Activated CD8-positive, alpha-beta memory T cell treated with anti-CD3 and anti-CD28 coated beads, Interleukin-2, amount 50 U/mL, for 24 hours (primary cell): ENCODE measurements around the gene PTPRK.

Experiments
- DNase-seq: peaks from one replicate; pipeline ENCODE4 v3.0.0-alpha.2; 2020; ENCODE audit errors: extremely low read depth

Gene PTPRK

DNA sequence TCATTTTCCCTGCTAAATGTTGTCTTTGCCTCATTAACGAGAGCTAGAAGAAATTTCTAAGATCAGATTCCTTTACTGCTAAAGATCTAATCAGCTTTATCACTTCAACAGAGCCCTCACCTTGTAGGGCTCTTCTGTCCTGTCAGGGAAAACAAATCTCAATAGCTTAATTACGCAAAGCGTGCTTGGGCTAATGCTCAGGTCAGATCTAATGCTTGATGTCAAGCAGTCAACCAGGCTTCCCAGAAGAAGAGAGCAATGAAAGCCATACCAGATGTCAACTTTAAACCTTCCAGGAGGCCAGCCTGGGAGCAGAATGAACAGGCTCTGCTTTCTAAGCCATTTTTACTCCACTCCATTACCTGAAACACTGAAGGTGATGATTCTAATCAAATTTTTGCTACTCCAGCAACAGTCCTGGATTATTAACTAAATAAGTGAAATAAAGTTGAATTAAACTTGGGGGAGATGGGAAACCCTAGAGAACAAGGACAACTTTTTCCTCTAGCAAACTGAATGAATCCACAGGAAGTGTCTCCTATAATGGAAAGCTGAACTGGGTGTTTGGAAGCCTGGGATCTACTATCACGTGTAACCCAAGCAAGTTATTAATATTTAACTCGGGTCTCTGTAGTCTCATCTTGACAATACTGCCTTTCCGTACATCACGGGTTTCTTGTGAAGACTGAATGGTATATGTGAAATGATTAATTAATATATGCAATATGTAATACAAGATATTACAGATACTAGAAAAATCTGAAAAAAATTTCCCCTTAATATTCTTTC, 273.7 kb downstream of the PTPRK start:
- no peak for DNase-seq

- DNase-seq = no peak
Measured at GRCh38 chr6:128244751-128245405, 275.5 kb downstream of the PTPRK start.

DNA sequence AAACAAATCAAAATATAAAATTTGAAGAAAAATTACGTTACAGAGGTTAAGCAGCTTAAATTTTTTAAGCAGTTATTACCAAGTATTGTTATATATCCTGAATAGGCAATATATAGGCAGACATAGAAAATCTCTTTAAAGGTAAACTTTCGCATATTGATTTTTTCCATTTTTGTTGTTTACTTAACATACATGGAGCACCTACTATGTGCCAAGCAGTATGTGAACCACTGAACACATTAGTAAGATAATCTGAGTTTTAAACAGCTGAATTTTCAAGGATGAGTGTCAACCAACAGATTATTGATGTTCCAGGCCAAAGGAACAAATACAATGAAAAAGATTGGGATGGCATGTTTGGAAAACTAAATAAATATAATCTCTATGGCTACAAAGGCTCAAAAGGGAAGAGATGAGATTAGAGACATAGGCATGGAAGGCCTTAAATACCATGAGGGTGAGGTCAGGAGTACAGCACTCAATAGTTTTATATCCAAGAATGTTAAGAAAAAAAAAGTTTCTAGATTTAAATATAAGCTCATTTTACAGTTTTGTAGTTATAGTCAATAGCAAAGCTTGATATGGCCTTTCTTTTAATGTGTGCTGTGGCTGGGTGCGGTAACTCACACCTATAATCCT, 277.5 kb downstream of the PTPRK start:
- DNase-seq = no peak

DNA sequence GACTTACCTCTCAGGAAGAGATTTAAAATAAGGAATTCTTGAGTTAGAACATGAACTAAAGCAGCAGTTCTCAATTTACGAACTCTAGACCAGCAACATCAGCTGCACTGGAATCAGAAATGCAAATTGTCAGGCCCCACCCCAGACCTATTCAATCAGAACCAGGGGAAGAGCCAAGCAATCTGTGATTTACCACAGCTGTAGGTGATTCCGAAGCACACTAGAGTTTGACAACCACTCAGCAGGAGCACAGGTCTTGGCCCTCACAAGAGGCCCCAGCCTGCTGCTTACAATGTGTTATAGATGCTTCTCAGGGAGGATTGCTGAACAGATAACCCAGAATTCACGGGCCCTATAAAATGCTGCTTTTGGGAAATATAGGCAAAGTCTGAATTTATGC, 279.2 kb downstream of the PTPRK start:
- no peak for DNase-seq

DNA sequence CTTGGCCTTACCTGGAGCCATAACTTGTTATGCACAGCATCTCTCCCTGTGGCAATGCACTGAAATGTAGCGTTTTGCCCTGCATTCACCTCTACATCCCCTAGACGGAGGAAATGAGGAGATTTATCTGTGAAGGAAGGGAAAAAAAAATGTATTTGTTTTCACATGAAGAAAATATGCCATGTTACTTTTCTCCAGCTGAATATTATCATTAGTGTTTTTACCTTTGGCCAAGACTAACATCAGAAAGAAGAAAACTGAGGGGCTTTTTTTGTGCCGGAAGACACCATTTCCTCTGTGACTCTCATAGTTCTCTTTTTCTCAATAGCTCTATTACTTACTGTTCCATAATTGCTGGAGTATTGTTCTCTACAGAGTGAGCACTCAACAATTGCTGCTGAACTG, 280.4 kb downstream of the PTPRK start:
- no peak for DNase-seq

- no peak for DNase-seq
Measured at GRCh38 chr6:128239146-128239545, 281.3 kb downstream of the PTPRK start.

- no peak for DNase-seq
Measured at GRCh38 chr6:128238225-128238624, 282.2 kb downstream of the PTPRK start.

- DNase-seq = no peak
Measured at GRCh38 chr6:128235556-128235955, 284.8 kb downstream of the PTPRK start.

- no peak for DNase-seq
Measured at GRCh38 chr6:128233531-128233930, 286.9 kb downstream of the PTPRK start.

- DNase-seq = no peak
Measured at GRCh38 chr6:128230267-128230989, 290.0 kb downstream of the PTPRK start.

DNA sequence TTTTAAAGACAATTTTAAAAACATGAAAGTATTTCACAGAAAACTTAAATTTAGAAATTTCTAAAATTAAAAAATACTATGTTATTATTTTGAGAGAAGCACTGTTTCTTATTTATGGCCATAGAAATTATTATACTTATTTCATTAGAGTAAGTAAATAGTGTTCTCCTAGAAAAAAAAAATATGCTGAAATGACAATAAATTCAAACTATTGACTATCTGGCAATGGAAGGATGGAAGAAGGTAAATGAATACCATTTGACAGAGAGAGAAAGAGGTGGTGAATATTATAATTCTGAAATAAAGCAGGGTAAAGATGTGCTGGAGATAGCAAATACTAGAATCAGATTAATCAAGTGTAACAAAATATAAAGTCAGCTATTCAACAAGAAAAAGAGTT, 294.8 kb downstream of the PTPRK start:
- no peak for DNase-seq

- DNase-seq = no peak
Measured at GRCh38 chr6:128216917-128217316, 303.5 kb downstream of the PTPRK start.

- DNase-seq = no peak
Measured at GRCh38 chr6:128209771-128210170, 310.6 kb downstream of the PTPRK start.

DNA sequence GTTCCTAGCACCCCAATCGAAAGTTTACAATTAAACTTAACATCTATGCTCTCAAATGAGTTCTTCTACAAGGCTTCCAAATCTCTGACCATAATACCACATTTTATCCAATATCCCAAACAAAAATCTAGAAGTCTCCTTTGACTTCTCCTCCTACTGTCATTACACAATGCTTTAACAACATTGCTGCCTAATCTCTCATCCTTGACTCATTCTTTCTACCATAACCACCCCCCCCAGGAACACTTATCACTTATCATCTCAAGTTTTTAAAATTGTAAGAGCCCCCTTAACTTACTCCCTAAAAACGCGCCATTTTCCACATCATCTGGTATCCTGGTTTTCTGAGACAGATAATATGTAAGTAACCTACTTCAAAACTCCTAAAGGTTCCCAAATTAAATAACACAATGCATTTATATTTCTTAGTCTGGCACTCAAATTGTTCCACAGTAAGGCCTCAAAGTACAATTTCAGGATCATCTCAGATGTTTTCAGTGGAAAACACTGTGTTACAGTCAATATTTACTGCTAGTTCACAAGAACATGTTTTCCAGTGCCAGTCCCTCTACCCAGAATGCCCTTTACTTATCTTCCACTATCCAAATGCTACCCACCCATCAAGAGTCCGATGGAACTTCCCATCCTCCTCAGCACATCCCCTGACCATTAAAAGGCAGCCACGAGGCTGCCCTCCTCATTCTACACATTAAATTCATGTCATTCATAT, 311.4 kb downstream of the PTPRK start:
- DNase-seq = no peak

- DNase-seq = no peak
Measured at GRCh38 chr6:128208078-128208477, 312.3 kb downstream of the PTPRK start.

- DNase-seq = no peak
Measured at GRCh38 chr6:128206610-128207426, 313.6 kb downstream of the PTPRK start.

DNA sequence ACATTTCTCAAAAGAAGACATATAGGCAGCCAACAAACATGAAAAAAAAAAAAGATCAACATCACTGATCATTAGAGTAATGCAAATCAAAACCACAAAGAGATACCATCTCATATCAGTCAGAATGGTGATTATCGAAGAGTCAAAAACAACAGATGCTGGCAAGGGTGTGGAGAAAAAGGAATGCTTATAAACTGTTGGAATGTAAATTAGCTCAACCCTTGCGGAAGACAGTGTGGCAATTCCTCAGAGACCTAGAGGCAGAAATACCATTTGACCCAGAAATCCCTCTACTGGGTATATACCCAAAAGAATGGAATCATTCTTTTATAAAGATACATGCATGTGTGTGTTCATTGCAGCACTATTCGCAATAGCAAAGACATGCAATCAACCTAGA, 315.8 kb downstream of the PTPRK start:
- no peak for DNase-seq

- no peak for DNase-seq
Measured at GRCh38 chr6:128202169-128202765, 318.1 kb downstream of the PTPRK start.

- no peak for DNase-seq
Measured at GRCh38 chr6:128200789-128201188, 319.6 kb downstream of the PTPRK start.

DNA sequence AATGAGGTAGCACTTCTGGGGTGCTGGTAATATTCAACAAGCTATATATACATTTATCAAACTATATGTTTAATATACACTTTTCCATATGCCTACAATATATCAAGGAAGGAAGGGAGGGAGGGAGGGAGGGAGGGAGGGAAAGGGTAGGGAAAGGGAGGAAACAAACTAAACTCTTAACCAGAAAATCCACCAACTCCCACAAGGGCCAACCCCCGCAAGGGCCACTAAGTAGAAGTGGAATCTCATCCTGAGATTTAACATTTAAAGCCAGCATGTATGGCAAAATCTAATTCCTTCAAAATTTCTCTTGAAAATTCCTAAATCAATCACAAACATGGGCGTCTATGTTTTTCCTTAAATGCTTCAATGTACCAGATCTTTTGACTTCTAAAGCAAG, 320.9 kb downstream of the PTPRK start:
- no peak for DNase-seq
